Nephron progenitor cell (in vitro differentiated cells): Measurements from ENCODE around the gene KCNMA1.

Experiments
- DNase-seq: peaks from one replicate; pipeline ENCODE4 v3.0.0; 2021
- H3K27ac Mint-ChIP-seq: 2 replicates; pipeline ENCODE4 v1.8.0; 2021; ENCODE audit warnings: mild to moderate bottlenecking, moderate library complexity, mixed read lengths
- H3K27me3 Mint-ChIP-seq: 2 replicates; pipeline ENCODE4 v1.8.0; 2021; ENCODE audit warnings: mild to moderate bottlenecking, low read depth, mixed read lengths; ENCODE audit not compliant: poor library complexity
- H3K36me3 Mint-ChIP-seq: 2 replicates; pipeline ENCODE4 v1.8.0; 2021; ENCODE audit warnings: low read depth, mixed read lengths
- H3K4me1 Mint-ChIP-seq: 2 replicates; pipeline ENCODE4 v1.8.0; 2021; ENCODE audit warnings: mixed read lengths
- H3K4me3 Mint-ChIP-seq: 2 replicates; pipeline ENCODE4 v1.8.0; 2021; ENCODE audit warnings: mild to moderate bottlenecking, moderate library complexity, mixed read lengths
- H3K9me3 Mint-ChIP-seq: 2 replicates; pipeline ENCODE4 v1.8.0; 2021; ENCODE audit warnings: mild to moderate bottlenecking, moderate library complexity, mixed read lengths
- CTCF ChIP-seq: fragments of 200-600 bp; sonication (generic); IDR thresholded peaks from 2 replicates; pipeline ENCODE4 v1.5.0; 2021; ENCODE audit warnings: antibody characterized with exemption

Gene KCNMA1

DNA sequence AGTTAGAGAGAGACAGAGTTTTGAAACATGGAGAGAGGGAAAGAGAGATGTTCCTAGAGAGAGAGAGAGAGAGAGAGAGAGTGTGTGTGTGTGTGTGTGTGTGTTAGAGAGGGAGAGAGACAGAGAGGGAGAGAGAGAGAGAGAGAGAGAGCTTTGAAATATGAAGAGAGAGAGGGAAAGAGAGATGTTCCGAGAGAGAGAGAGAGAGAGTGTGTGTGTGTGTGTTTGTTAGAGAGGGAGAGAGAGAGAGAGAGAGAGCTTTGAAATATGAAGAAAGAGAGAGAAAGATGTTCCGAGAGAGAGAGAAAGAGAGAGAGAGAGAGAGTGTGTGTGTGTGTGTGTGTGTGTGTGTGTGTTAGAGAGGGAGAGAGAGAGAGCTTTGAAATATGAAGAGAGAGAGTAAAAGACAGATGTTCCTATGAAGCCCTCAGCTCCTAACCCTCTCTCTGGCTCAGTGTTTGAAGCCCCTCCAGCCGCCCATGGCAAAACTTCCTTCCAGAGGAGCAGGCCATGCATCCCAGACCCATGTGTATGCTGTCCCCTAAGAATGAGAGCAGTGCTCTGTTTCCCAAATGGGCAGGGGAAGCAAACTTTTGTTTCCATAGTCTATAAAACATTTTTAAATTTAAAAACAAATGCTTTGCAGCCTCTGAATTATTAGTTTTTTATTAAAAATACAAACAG is 130.9 kb downstream of the KCNMA1 start:
- Mint-ChIP-seq H3K4me3 (no peak overlapping the region), H3K4me1 (peaks cover 59% of the 10 kb centered on the region), H3K27ac (no peak overlapping the region)

DNA sequence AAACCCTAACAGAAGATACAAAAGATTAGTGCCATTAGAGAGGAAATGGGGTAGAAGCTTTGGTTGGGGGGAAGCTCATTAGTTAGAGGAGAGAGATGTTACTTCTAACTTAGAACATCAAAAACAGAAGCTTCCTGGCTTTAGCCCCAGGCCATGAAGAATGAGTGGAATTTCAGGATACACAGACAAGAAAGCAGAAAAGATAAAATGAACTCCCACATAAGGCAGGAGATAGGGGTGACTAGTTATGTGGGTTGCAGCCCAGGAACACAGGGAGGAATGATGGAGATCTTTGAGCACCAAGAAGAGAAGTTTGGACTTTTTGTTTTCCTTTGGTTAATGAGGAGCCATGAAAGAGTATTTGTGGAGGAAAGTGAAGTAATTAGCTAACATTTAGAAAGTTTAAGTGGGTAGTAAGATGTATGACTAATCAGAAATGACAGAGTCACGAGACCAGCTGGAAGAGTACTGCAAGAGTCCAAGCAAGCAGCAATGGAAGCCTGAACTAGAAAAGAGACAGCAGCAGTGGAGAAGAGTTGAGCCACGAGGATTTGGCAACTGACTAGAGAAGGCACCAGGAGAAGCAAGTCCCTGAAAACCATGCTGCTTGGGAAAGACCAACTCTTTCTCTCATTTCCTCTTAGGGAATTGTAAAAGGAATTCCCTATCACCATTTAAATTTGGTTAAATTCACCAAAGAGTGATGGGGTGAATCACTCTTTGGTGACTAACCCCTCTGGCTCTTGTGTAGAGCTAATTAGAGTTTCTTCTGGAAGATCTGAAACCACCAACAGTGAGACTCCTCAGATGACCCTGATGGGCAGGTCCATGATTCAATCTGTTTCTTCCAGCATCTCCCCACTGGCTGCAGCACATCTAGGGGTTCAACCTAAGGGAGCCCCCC is 131.9 kb downstream of the KCNMA1 start:
- DNase-seq = no peak
- Mint-ChIP-seq H3K4me1 (peaks cover 49% of the 10 kb centered on the region), H3K4me3 (no peak overlapping the region), H3K36me3 (no peaks in the 10 kb centered on the region), H3K27ac (no peak overlapping the region), H3K27me3 (peaks cover 16% of the 10 kb centered on the region), H3K9me3 (no peaks in the 10 kb centered on the region)
- no peak for TF ChIP-seq CTCF

More for the DNA sequence above, 130.9 kb downstream of the KCNMA1 start:
- Mint-ChIP-seq H3K36me3 (no peaks in the 10 kb centered on the region), H3K27me3 (peaks cover 16% of the 10 kb centered on the region), H3K9me3 (no peaks in the 10 kb centered on the region)
- DNase-seq = no peak
- no peak for TF ChIP-seq CTCF

GRCh38 chr10:77504873-77505257 is 132.7 kb downstream of the KCNMA1 start:
- Mint-ChIP-seq H3K4me1 (peaks cover 41% of the 10 kb centered on the region), H3K36me3 (no peaks in the 10 kb centered on the region), H3K4me3 (no peak overlapping the region), H3K9me3 (no peaks in the 10 kb centered on the region), H3K27ac (no peak overlapping the region), H3K27me3 (peaks cover 18% of the 10 kb centered on the region)
- no peak for DNase-seq
- no peak for TF ChIP-seq CTCF

DNA sequence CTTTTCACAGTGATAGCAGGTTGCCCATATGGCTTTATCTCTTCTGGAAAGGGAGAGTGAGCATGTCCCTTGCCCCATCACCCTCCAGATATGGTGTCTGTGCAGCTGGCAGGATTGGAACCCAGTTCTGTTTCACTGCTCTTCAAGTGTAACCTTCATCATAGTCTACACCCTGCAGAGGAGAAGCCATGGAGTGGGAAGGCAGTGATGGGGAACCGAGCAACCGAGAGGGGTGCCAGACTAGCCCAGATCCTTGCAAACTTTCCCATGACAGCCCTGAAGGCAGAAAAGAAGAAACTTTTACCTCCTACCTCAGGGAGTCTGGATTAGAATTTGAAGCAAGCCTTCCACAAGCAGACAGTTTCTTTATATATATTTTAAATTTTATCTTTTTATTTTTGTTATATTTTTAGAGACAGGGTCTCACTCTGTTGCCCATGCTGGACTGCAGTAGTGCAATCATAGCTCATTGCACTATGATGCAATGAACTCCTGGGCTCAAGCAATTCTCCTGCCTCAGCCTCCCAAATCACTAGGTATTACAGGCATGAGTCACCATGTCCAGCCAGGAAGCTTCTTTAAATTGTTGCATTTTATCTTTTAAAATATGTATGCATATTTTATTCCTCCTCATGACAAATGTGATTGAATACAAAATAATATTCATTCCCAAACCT is 133.3 kb downstream of the KCNMA1 start:
- Mint-ChIP-seq H3K27ac (no peak overlapping the region), H3K4me1 (peaks cover 39% of the 10 kb centered on the region), H3K36me3 (no peaks in the 10 kb centered on the region), H3K4me3 (no peak overlapping the region), H3K27me3 (peaks cover 18% of the 10 kb centered on the region), H3K9me3 (no peaks in the 10 kb centered on the region)
- no peak for TF ChIP-seq CTCF
- no peak for DNase-seq

DNA sequence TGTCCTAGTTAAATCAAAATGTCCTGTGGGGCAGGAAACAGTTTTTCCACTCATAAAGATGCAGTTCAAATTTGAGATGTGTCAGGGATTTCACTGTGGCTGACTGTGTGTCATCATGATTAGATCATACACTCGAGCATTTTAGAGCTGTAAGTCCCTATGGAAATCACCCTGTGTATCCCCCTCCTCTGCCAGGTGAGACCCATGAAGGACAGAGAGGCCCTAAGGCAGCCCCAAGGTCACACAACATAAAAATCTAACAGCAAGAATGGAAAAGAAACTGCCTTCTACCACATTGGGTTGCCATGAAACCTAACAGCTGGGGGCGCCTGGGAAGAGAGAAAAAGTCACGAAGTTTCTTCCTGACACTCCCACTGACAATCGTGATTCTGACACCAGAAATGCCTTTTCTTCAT is 135.8 kb downstream of the KCNMA1 start:
- H3K4me1 Mint-ChIP-seq = peaks cover 26% of the 10 kb centered on the region

More for the DNA sequence above, 135.8 kb downstream of the KCNMA1 start:
- Mint-ChIP-seq H3K9me3 (no peaks in the 10 kb centered on the region), H3K27me3 (peaks cover 31% of the 10 kb centered on the region), H3K4me3 (no peak overlapping the region), H3K36me3 (no peaks in the 10 kb centered on the region), H3K27ac (no peak overlapping the region)
- DNase-seq = no peak
- no peak for TF ChIP-seq CTCF
